Ascending aorta (tissue), 2 donors: ENCODE results near the gene ZBTB2. TPM values are rescaled to one million over a fixed set of nuclear protein-coding genes. Genes with fewer than 3 reads are reported as not detected.

Experiments used
- DNase-seq, 2 donors: peaks; one replicate each; pipeline ENCODE4 v3.0.0-alpha.2; 2019; ENCODE audit warnings: low spot score in 2 of 2
- H3K27ac ChIP-seq, 2 donors: fragments of 200-600 bp; sonication (generic); one replicate each; pipeline ENCODE4 v1.5.1; 2016 to 2017; ENCODE audit warnings: mild to moderate bottlenecking in 1 of 2
- H3K27me3 ChIP-seq: fragments of 200-600 bp; sonication (generic); one replicate; pipeline ENCODE4 v1.5.1; 2017
- H3K36me3 ChIP-seq, 2 donors: fragments of 200-600 bp; sonication (generic); one replicate each; pipeline ENCODE4 v1.5.1; 2016
- H3K4me1 ChIP-seq, 2 donors: fragments of 200-600 bp; sonication (generic); one replicate each; pipeline ENCODE4 v1.5.1; 2016 to 2017; ENCODE audit warnings: mild to moderate bottlenecking in 1 of 2
- H3K4me3 ChIP-seq, 2 donors: fragments of 200-600 bp; sonication (generic); one replicate each; pipeline ENCODE4 v1.5.1; 2016 to 2017; ENCODE audit warnings: mild to moderate bottlenecking in 1 of 2
- H3K9me3 ChIP-seq, 2 donors: fragments of 200-600 bp; sonication (generic); one replicate each; pipeline ENCODE4 v1.5.1; 2016
- CTCF ChIP-seq, 3 experiments: fragments of 200-600 bp in 2 of 3; fragments of 450-650 bp in 1 of 3; sonication (generic) in 2 of 3; IDR thresholded peaks; one replicate each; pipeline ENCODE4 v1.5.1; 2016 to 2019; ENCODE audit warnings: antibody characterized with exemption in 3 of 3, mild to moderate bottlenecking in 1 of 3, moderate library complexity in 1 of 3
- intact Hi-C: fragments of 100-400 bp; cut with DNase I; formaldehyde crosslinking; loops from one replicate; pipeline ENCODE4 v1.15.1; 2023
- total RNA-seq: library from RNA; depleted of rRNA; stranded (reverse); fragments of >200 nt; gene quantifications from one replicate; pipeline ENCODE4 v1.1.0, GENCODE V29; 2016

Gene ZBTB2
- total RNA-seq, 1 donor from 2014 or later = 9.9 TPM

- peaks cover 30 to 55% of the 10 kb centered on the region in 2 donors for H3K36me3 ChIP-seq
These were observed 22.2 kb upstream of the ZBTB2 start for GRCh38 chr6:151413372-151414145.

GRCh38 chr6:151412909-151413308 is 21.6 kb upstream of the ZBTB2 start:
- Histone ChIP-seq H3K36me3 (peaks cover 30 to 59% of the 10 kb centered on the region in 2 donors), H3K4me1 (no peaks in the 10 kb centered on the region), H3K9me3 (no peaks in the 10 kb centered on the region), H3K27me3 (no peaks in the 10 kb centered on the region), H3K4me3 (no peak overlapping the region), H3K27ac (no peak overlapping the region)
- TF ChIP-seq CTCF (IDR thresholded peaks at IDR 0.05) = no peak
- intact Hi-C loops = no loop called here
- DNase-seq = no peak

More at GRCh38 chr6:151413372-151414145, 22.2 kb upstream of the ZBTB2 start:
- no peak for TF ChIP-seq CTCF (IDR thresholded peaks at IDR 0.05)
- H3K4me3 ChIP-seq = no peak overlapping the region
- no peak for DNase-seq
- intact Hi-C loops = no loop called here
- no peaks in the 10 kb centered on the region for H3K4me1 ChIP-seq
- H3K27me3 ChIP-seq = no peaks in the 10 kb centered on the region
- no peak overlapping the region for H3K27ac ChIP-seq
- H3K9me3 ChIP-seq = no peaks in the 10 kb centered on the region

GRCh38 chr6:151409679-151410078 is 18.3 kb upstream of the ZBTB2 start:
- no peaks in the 10 kb centered on the region for H3K9me3 ChIP-seq
- H3K4me1 ChIP-seq = peaks cover 0 to 6% of the 10 kb centered on the region in 2 donors
- H3K27ac ChIP-seq = no peak overlapping the region
- no peaks in the 10 kb centered on the region for H3K27me3 ChIP-seq
- no peak overlapping the region for H3K4me3 ChIP-seq
- TF ChIP-seq CTCF (IDR thresholded peaks at IDR 0.05) = no peak
- peaks cover 32 to 48% of the 10 kb centered on the region in 2 donors for H3K36me3 ChIP-seq
- intact Hi-C loops = no loop called here
- no peak for DNase-seq

DNA sequence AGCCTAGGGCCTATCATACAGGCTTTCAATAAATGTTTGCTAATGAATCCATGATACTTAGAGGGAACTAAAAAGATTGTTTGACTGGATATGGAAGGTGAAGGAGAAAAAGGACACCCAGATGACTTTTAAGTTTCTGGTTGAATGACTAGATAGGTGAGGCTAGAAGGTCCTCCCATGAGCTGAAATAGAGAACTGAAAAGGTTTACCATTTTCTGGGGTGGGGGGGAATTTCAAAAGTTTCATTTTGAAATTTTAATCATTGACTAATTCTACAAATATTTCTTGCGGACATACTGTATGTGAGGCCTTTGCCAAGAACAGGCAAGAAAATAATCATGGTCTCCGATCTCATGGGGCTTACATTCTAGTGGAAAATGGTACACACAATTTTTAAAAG is 17.9 kb upstream of the ZBTB2 start:
- intact Hi-C loops = no loop called here
- Histone ChIP-seq H3K27ac (no peak overlapping the region), H3K27me3 (no peaks in the 10 kb centered on the region), H3K36me3 (peaks cover 32 to 52% of the 10 kb centered on the region in 2 donors), H3K4me3 (no peak overlapping the region), H3K4me1 (peaks cover 0 to 6% of the 10 kb centered on the region in 2 donors), H3K9me3 (no peaks in the 10 kb centered on the region)
- no peak for TF ChIP-seq CTCF (IDR thresholded peaks at IDR 0.05)
- DNase-seq = no peak

GRCh38 chr6:151408858-151409257 is 17.5 kb upstream of the ZBTB2 start:
- Histone ChIP-seq H3K27ac (no peak overlapping the region), H3K36me3 (peaks cover 30 to 54% of the 10 kb centered on the region in 2 donors), H3K27me3 (no peaks in the 10 kb centered on the region), H3K4me1 (peaks cover 0 to 6% of the 10 kb centered on the region in 2 donors), H3K4me3 (no peak overlapping the region), H3K9me3 (no peaks in the 10 kb centered on the region)
- intact Hi-C loops = no loop called here
- no peak for TF ChIP-seq CTCF (IDR thresholded peaks at IDR 0.05)
- DNase-seq = no peak
